NCI-H2171 treated with DMSO at 0.1 percent for 48 hours (cell line): ENCODE data around the gene LTBP1.
"Not testable (repeated sequence)": the region's sequence is repeated elsewhere in the genome, so short reads cannot be mapped to it uniquely, and the experiment has no call there.

Experiments
- DNase-seq: peaks from one replicate; lab custom pipeline; 2025; lab: John Stamatoyannopoulos, UW

The LTBP1 gene

DNA sequence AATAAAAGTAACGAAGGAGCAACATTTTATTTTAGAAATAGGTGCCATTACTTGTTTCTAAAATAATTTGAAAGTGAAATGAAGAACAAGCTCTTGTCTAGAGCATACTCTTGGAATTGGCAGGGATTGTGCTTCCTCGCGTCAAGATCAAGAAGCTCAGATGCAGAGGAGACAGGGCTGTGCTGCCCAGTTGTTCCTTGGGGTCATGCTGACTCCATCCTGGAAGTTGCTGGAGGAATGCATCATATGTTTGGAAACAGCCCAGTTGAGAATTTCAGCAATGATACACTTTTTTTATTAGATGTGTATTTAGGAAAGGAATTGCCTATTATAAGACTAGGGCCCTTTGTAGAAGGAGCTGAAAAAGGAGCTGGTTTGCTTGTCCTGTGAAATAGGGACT, 17.2 kb downstream of the LTBP1 start:
- DNase-seq: no peak

DNA sequence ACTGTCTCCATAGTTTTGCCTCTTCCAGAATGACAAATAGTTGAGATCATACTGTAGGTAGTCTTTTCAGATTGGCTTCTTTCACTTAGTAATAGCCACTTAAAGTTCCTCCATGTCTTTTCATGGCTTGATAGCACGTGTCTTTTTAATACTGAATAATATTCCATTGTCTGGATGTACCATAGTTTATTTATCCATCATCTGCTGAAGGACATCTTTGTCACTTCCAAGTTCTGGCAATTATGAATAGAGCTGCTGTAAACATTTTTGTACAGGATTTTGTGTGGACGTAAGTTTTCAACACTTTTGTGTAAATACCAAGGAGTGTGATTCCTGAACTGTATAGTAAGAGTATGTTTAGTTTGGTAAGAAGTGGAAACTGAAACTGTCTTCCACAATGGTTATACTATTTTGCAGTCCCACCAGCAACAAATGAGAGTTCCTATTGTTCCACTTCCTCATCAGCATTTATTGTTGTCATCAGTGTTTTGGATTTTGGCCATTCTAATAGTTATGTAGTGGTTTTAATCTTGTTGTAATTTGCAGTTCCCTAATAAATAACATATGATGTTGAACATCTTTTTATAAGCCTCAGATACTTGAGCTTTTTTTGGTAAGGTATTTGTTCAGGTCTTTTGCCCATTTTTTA, 18.9 kb downstream of the LTBP1 start:
- no peak for DNase-seq

DNA sequence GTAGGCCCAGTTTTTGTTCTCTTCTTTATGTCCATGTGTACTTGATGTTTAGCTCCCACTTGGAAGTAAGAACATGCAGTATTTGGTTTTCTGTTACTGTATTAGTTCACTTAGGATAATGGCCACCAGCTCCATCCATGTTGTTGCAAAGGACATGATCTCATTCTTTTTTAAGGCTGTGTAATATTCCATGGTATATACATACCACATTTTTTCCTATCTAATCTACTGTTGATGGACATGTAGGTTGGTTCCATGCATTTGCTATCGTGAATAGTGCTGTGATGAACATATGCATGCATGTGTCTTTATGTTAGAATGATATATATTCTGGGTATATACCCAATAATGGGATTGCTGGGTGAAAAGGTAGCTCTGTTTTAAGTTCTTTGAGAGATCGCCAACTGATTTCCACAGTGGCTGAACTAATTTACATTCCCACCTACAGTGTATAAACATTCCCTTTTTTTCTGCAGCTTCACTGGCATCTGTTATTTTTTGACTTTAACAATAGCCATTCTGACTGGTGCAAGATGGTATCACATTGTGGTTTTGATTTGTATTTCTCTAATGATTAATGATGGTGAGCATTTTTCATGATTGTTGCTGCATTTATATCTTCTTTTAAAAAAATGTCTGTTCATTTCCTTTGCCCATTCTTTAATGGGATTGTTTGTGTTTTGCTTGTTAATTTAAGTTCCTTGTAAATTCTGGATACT, 22.9 kb downstream of the LTBP1 start:
- peak; percentile 3 for DNase-seq

DNA sequence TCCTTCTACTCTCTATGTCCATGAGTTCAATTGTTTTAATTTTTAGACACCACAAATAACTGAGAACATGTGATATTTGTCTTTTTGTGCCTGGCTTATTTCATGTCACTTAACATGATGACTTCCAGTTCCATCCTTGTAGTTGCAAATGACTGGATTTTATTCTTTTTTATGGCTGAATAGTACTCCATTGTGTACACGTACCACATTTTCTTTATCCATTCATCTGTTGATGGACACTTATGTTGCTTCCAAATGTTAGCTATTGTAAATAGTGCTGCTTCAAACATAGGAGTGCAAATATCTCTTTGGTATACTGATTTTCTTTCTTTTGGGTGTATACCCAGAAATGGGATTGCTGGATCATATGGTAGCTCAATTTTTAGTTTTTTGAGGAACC, 27.0 kb downstream of the LTBP1 start:
- not testable (repeated sequence) for DNase-seq

DNA sequence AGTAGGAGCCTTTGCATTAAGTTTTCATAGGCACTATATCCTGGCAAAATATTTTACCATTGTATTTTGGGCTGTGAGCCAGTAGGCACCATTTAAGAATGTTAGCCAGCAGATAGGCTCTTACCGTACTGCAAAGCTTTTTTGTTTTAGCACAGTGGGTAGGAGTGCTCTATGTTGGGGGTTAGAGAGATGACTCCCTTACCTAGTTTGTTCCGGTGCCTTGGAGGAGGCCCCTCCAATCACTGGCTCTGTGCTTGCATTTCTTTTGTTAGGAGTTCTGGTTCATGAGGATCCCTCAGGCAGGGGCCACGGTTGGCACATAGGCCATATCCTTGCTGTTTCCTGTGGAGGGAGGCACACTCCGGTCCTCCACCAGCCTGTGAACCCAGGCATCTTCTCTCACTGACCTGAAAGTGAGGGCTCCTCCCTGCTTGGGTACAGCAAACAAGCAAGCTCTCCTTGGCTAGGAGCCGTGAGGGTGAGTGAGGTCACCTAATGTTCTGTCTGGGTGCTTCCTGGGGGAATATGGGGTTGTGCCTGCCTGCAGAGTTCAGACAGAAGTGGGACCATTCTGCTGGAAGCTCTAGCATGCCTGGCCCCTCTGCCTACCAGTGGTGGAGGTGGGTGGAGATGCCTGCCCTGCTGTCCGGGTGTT, 29.8 kb downstream of the LTBP1 start:
- DNase-seq: no peak

- peak; percentile 92 for DNase-seq
Observed at GRCh38 chr2:32977228-32977758, 30.5 kb downstream of the LTBP1 start.

GRCh38 chr2:32981612-32982011, 34.9 kb downstream of the LTBP1 start:
- DNase-seq: no peak

GRCh38 chr2:32983193-32983924, 36.6 kb downstream of the LTBP1 start:
- DNase-seq: not testable (repeated sequence)

- no peak for DNase-seq
Observed at GRCh38 chr2:32986480-32986879, 39.7 kb downstream of the LTBP1 start.

GRCh38 chr2:32988525-32988924, 41.8 kb downstream of the LTBP1 start:
- no peak for DNase-seq

DNA sequence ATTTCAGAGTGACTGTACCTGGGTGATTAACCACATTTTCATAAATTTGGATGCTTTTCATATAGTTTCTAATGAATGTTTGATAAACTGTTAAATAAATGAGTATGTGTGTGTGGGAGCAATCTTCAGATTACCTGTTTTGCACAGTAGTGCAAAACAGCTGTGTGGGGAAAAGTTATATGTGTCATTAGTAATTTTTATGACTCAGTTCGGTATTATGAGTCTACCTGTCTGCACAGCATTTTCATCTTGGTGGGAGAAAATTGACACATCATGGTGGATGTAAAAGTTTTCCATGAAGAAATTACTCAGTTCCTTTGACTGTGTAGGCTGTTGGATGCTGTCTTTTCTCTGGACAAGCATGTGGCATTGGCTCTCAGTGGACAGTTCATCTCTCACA, 43.8 kb downstream of the LTBP1 start:
- DNase-seq: no peak

DNA sequence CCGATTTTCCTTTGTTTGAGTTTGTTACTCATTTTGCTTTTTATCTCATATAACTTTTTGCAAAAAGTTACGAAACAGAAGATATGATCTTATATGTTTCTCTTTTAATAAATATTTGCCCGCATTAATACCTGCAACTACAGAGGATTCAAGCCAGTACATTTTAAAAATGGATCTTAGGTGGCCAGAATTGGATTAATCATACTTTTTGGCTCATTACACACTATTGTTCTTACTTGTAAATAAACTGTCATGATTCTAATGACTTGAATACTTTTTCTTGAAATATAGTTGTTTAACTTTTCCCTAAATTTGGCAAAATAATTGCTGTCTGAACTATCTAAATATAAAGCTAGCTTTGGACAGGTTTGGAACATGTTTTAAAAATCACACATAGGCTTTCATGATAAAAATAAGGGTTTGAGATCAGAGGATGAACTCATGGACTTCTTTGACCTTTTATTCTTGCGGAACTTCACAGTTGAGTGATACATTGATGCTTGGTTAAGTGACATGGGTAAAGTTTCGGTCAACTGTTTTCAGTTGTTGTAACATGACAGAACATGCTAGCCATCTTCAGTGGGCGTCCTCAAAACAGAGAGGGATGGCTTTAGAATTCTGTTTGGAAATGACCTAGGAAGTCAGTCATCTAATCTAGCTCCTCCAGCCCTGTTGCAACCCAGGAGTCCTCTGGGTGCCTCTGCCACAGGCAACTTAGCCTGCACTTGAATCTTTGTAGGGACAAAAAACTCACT, 44.5 kb downstream of the LTBP1 start:
- no peak for DNase-seq

- DNase-seq: no peak
Observed at GRCh38 chr2:32993005-32993539, 46.3 kb downstream of the LTBP1 start.

GRCh38 chr2:32997705-32998104, 51.0 kb downstream of the LTBP1 start:
- no peak for DNase-seq

DNA sequence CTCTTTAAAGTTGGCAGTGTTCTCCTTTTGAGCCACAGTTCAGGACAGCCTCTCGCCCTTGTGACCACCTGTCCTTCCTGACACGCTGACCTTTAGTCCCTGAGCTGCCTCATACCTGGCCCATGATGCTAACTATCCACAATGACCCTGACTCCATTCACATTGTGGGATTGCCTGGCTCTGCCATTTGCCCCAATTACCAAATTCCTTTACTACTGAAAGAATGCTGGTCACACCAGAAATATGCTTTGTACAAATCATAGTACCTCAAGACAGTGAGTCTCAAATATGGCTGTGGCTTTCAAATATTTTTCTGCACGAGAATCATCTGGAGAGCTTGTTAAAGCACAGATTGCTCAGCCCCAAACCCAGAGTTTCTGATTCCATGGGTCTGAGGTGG, 54.2 kb downstream of the LTBP1 start:
- DNase-seq: no peak

- no peak for DNase-seq
Observed at GRCh38 chr2:33001823-33002222, 55.1 kb downstream of the LTBP1 start.

DNA sequence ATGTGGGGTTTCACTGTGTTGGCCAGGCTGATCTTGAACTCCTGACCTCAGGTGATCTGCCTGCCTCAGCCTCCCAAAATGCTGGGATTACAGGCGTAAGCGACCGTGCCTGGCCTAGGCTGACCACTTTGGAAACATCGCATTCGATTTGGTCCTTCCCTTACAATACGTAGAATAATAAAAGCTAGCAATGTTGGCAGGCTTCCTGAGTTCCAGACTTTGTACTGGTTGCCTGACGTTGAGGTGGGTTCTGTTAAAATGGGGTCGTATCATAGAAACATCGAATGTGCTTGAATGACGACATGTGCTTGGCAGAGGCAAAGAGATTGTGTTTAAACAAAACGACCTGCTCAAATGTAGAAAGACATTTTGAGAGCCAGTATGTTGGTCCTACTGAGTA, 56.1 kb downstream of the LTBP1 start:
- no peak for DNase-seq

- DNase-seq: no peak
Observed at GRCh38 chr2:33005057-33005456, 58.3 kb downstream of the LTBP1 start.

GRCh38 chr2:33008716-33009115, 62.0 kb downstream of the LTBP1 start:
- DNase-seq: no peak

DNA sequence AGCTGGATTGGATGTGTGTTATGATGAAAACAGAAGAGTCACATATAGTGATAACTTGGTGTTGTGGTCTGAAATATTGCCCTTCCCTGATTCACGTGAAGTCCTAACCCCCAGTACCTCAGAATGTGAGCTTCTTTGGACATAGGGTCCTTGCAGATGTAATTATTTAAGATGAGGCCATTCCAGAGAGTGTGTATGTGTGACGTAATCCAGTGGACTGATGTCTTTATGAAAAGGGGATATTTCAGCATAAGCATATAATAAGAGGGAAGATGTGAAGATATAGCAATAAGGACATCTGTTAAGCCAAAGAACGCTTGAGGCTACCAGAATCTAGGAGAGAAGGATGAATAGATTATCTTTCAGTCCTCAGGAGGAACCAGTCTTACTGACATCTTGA, 62.5 kb downstream of the LTBP1 start:
- DNase-seq: no peak

DNA sequence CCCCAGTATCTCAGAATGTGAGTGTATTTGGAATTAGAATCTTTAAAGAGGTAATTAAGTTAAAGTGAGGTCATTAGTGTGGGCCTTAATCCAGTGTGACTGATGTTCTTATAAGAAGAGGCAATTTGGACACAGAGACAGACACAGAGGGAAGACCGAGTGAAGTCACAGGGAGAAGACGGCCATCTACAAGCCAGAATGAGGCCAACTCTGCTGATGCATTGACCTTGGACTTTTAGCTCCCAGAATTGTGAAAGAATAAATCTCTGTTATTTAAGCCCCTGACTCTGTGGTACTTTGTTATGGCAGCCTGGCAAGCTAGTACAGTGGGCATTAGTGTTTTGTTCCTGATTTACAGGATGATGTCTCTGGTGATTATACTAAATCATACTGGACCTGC, 64.6 kb downstream of the LTBP1 start:
- no peak for DNase-seq
